Esophagus squamous epithelium (tissue), 5 donors: ENCODE results near the gene UQCRHL. TPM values are rescaled to one million over a fixed set of nuclear protein-coding genes. Genes with fewer than 3 reads are reported as not detected.

Source experiments
- DNase-seq: peaks from one replicate; lab custom pipeline; 2025; lab: John Stamatoyannopoulos, UW
- H3K27ac ChIP-seq, 4 donors: fragments of 200-600 bp; sonication (generic); one replicate each; pipeline ENCODE4 v1.5.1; 2016 to 2019; ENCODE audit warnings: mild to moderate bottlenecking in 1 of 4
- H3K27me3 ChIP-seq, 4 donors: fragments of 200-600 bp; sonication (generic); 1 replicate in 3 of 4; 2 replicates in 1 of 4; pipeline versions ENCODE4 v1.5.1 to v1.6.0; 2017 to 2021; ENCODE audit warnings: antibody characterized with exemption in 1 of 4
- H3K36me3 ChIP-seq, 3 donors: fragments of 200-600 bp; sonication (generic); one replicate each; pipeline ENCODE4 v1.5.1; 2016 to 2019
- H3K4me1 ChIP-seq, 3 donors: fragments of 200-600 bp; sonication (generic); one replicate each; pipeline ENCODE4 v1.5.1; 2017 to 2019
- H3K4me3 ChIP-seq, 4 donors: fragments of 200-600 bp; sonication (generic); 1 replicate in 3 of 4; 2 replicates in 1 of 4; pipeline ENCODE4 v1.5.1; 2016 to 2019; ENCODE audit warnings: mild to moderate bottlenecking in 2 of 4, moderate library complexity in 1 of 4
- H3K9me3 ChIP-seq, 3 donors: fragments of 200-600 bp; sonication (generic); one replicate each; pipeline ENCODE4 v1.5.1; 2016 to 2019
- CTCF ChIP-seq, 6 experiments: fragments of 450-650 bp in 4 of 6; fragments of 200-600 bp in 2 of 6; sonication (generic) in 2 of 6; IDR thresholded peaks; one replicate each; pipeline ENCODE4 v1.5.1; 2016 to 2019; ENCODE audit warnings: antibody characterized with exemption in 6 of 6, mild to moderate bottlenecking in 4 of 6, moderate library complexity in 4 of 6
- POLR2A ChIP-seq, 4 donors: fragments of 450-650 bp; IDR thresholded peaks; one replicate each; pipeline ENCODE4 v1.6.1; 2017; ENCODE audit warnings: antibody characterized with exemption in 4 of 4, mild to moderate bottlenecking in 4 of 4, moderate library complexity in 3 of 4
- WGBS, 2 donors: methylation state at CpG; one replicate each; pipeline ENCODE4 v1.1.5; 2018; 5-methylcytosine and 5-hydroxymethylcytosine counted together
- intact Hi-C: fragments of 100-400 bp; cut with DNase I; formaldehyde crosslinking; loops from one replicate; pipeline ENCODE4 v1.15.0; 2022
- total RNA-seq, 4 donors: library from RNA; depleted of rRNA; stranded (reverse); fragments of >200 nt; gene quantifications; one replicate each; pipeline ENCODE4 v1.1.0, GENCODE V29; 2016
- donor health status: DM: yes; HTN: yes; CAD: no.

UQCRHL gene
- total RNA-seq, 4 donors from 2014 or later, result 0.64 to 1.8 (median 0.78) TPM

GRCh38 chr1:15768388-15768787 is 39.1 kb downstream of the UQCRHL start:
- Histone ChIP-seq H3K27ac (no peak overlapping the region), H3K36me3 (peaks cover 0 to 69% (median 4%) of the 10 kb centered on the region in 3 donors), H3K27me3 (no peaks in the 10 kb centered on the region), H3K4me3 (no peak overlapping the region), H3K4me1 (peaks cover 14 to 47% (median 24%) of the 10 kb centered on the region in 3 donors), H3K9me3 (no peaks in the 10 kb centered on the region)
- 80 to 100% methylated on average over 2 to 3 of the region's 7 CpGs for WGBS, 2 donors
- intact Hi-C loops, result no loop called here
- no peak for DNase-seq
- TF ChIP-seq CTCF (IDR thresholded peaks at IDR 0.05) (no peak), POLR2A (IDR thresholded peaks at IDR 0.05) (no peak)

GRCh38 chr1:15767941-15768340 is 39.5 kb downstream of the UQCRHL start:
- no peaks in the 10 kb centered on the region for H3K9me3 ChIP-seq
- no peaks in the 10 kb centered on the region for H3K27me3 ChIP-seq
- TF ChIP-seq CTCF (IDR thresholded peaks at IDR 0.05) (no peak), POLR2A (IDR thresholded peaks at IDR 0.05) (no peak)
- intact Hi-C loops, result no loop called here
- H3K36me3 ChIP-seq, result peaks cover 0 to 64% (median 4%) of the 10 kb centered on the region in 3 donors
- DNase-seq, result no peak
- peaks cover 14 to 47% (median 24%) of the 10 kb centered on the region in 3 donors for H3K4me1 ChIP-seq
- WGBS, 2 donors, result 86 to 100% methylated on average over 1 of the region's 5 CpGs
- H3K27ac ChIP-seq, result peak overlapping the region in 1 of 4 donors; percentile 6
- H3K4me3 ChIP-seq, result no peak overlapping the region

- Histone ChIP-seq H3K4me3 (peak overlapping the region in 1 of 4 donors; percentile 12), H3K9me3 (no peaks in the 10 kb centered on the region), H3K36me3 (peaks cover 0 to 41% (median 4%) of the 10 kb centered on the region in 3 donors), H3K4me1 (peaks cover 16 to 63% (median 28%) of the 10 kb centered on the region in 3 donors), H3K27ac (peak overlapping the region; percentile 76 to 89 (median 85)), H3K27me3 (peaks cover 0 to 4% (median 0%) of the 10 kb centered on the region in 4 donors)
- intact Hi-C loops, result no loop called here
- DNase-seq, result no peak
- TF ChIP-seq CTCF (IDR thresholded peaks at IDR 0.05) (peak in 1 of 6 experiments; percentile 15), POLR2A (IDR thresholded peaks at IDR 0.05) (peak in 1 of 4 donors; percentile 53)
- 44 to 48% methylated on average over 17 to 20 of the region's 20 CpGs for WGBS, 2 donors
Measured at GRCh38 chr1:15765495-15766194, 41.8 kb downstream of the UQCRHL start.

GRCh38 chr1:15764890-15765289 is 42.6 kb downstream of the UQCRHL start:
- no peaks in the 10 kb centered on the region for H3K9me3 ChIP-seq
- WGBS, 2 donors, result 71 to 73% methylated on average over 1 to 2 of the region's 15 CpGs
- no peak for TF ChIP-seq POLR2A (IDR thresholded peaks at IDR 0.05)
- TF ChIP-seq CTCF (IDR thresholded peaks at IDR 0.05), result no peak
- peaks cover 0 to 9% (median 0%) of the 10 kb centered on the region in 4 donors for H3K27me3 ChIP-seq
- H3K4me1 ChIP-seq, result peaks cover 22 to 70% (median 35%) of the 10 kb centered on the region in 3 donors
- H3K27ac ChIP-seq, result peak overlapping the region; percentile 76 to 89 (median 85)
- DNase-seq, result no peak
- peaks cover 0 to 34% (median 4%) of the 10 kb centered on the region in 3 donors for H3K36me3 ChIP-seq
- intact Hi-C loops, result no loop called here
- H3K4me3 ChIP-seq, result no peak overlapping the region

- TF ChIP-seq POLR2A (IDR thresholded peaks at IDR 0.05) (peak in 1 of 4 donors; percentile 25), CTCF (IDR thresholded peaks at IDR 0.05) (no peak)
- intact Hi-C loops, result no loop called here
- Histone ChIP-seq H3K4me1 (peaks cover 27 to 76% (median 36%) of the 10 kb centered on the region in 3 donors), H3K4me3 (no peak overlapping the region), H3K27ac (peak overlapping the region; percentile 76 to 89 (median 85)), H3K36me3 (peaks cover 0 to 30% (median 4%) of the 10 kb centered on the region in 3 donors), H3K9me3 (no peaks in the 10 kb centered on the region), H3K27me3 (peaks cover 0 to 15% (median 1%) of the 10 kb centered on the region in 4 donors)
- 25 to 60% methylated on average over 2 to 7 of the region's 10 CpGs for WGBS, 2 donors
- no peak for DNase-seq
Measured at GRCh38 chr1:15764269-15764764, 43.1 kb downstream of the UQCRHL start.
